ENCODE data around the gene DOCK4. TPM values are rescaled to one million over a fixed set of nuclear protein-coding genes. Genes with fewer than 3 reads are reported as not detected.

DOCK4 gene
- total and polyA plus RNA-seq, 2 of the 8 experiments (the other 6 are each of a cell fraction or from before 2014, with no cell fraction given): 5.1 to 23.6 TPM

DNA sequence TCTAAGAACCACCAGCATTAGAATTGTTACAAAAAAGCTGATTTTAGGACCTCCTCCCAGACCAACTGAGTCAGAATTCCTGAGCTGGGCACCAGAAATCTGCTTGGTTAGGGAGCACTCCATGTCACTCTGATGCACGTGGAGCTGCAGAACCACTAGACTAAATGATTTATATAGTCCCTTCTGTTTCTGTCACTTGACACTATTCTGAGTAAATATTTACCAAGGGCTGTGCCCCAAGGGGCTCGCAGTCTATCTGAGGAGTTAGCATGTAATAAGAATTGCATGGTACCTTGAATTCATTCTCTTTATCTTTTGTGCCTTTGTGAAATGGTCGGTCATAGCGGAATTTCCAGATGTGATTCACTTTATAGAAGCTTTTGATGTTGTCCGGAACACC lies 447.9 kb downstream of the DOCK4 start:
- no peak overlapping the region for H4K8ac ChIP-seq (ENCODE audit: extremely low read depth, insufficient read depth, low read length)
- peaks cover 0 to 5% (median 2%) of the 10 kb centered on the region in 4 experiments; a peak in 2 of 8 replicates for H3K36me3 ChIP-seq (ENCODE audit: control insufficient read depth in 2 of 4, insufficient read depth in 4 of 4, low read length in 3 of 4)
- FAIRE-seq: no peak
- H2AFZ ChIP-seq (ENCODE audit: low read length): no peak overlapping the region
- WGBS, 2 experiments (ENCODE audit: extremely low coverage in 1 of 2, insufficient coverage in 1 of 2, insufficient read length in 1 of 2, insufficient replicate concordance in 2 of 2, low coverage in 1 of 2, low lambda C conversion rate in 2 of 2, missing lambda C conversion rate in 1 of 2): 91% methylated on average over 5 of the region's 5 CpGs; no CpG with 5 or more reads in 1 of the 2 experiments
- CTCF ChIA-PET (ENCODE audit: partially characterized antibody): interaction anchor here (1.5 to 12.4 kb wide), 5 partner anchors 8 to 738 kb away, joined by 4 to 274 read pairs (median 5); no protein-coding TSS in a partner anchor
- no peaks in the 10 kb centered on the region for H3K9me3 ChIP-seq (ENCODE audit: insufficient read depth in 2 of 2, low read depth in 1 of 2, low read length in 1 of 2)
- H3K4me1 ChIP-seq (replicated peaks in 1 of 4; ENCODE audit: control insufficient read depth in 3 of 4, insufficient read depth in 4 of 4, low read length in 3 of 4): peaks cover 0 to 9% (median 3%) of the 10 kb centered on the region in 4 experiments; a peak in 5 of 7 replicates
- H3K4me2 ChIP-seq (ENCODE audit: insufficient read depth in 1 of 2, low read depth in 2 of 2, low read length in 2 of 2): no peak overlapping the region
- H2BK12ac ChIP-seq (ENCODE audit: low read depth, low read length): no peak overlapping the region
- H2BK120ac ChIP-seq (replicated peaks; ENCODE audit: low read depth, low read length): no peak overlapping the region
- H2AK5ac ChIP-seq (ENCODE audit: low read depth, low read length): no peak overlapping the region
- H4K91ac ChIP-seq (replicated peaks; ENCODE audit: insufficient read length, low read length): no peak overlapping the region
- POLR2A ChIA-PET (ENCODE audit: partially characterized antibody): no interaction called here
- H3K14ac ChIP-seq (ENCODE audit: insufficient read length): no peak overlapping the region
- no peak overlapping the region for H2BK5ac ChIP-seq (ENCODE audit: low read depth, low read length)
- H3K79me2 ChIP-seq (ENCODE audit: control insufficient read depth in 1 of 2, insufficient read depth in 2 of 2, low read length in 2 of 2): no peaks in the 10 kb centered on the region
- H3K4me3 ChIP-seq (ENCODE audit: extremely low read depth in 1 of 4, insufficient read depth in 2 of 4, low read depth in 3 of 4, low read length in 4 of 4): no peak overlapping the region
- H4K20me1 ChIP-seq (replicated peaks in 1 of 2; ENCODE audit: control insufficient read depth in 1 of 2, insufficient read depth in 2 of 2, low read length in 2 of 2): no peaks in the 10 kb centered on the region
- no peak overlapping the region for H3K23ac ChIP-seq (ENCODE audit: insufficient read length)
- H2BK20ac ChIP-seq (ENCODE audit: low read length): no peak overlapping the region
- no peak overlapping the region for H3K56ac ChIP-seq (replicated peaks; ENCODE audit: insufficient read length, low read depth, low read length)
- H3K27me3 ChIP-seq (replicated peaks in 1 of 4; ENCODE audit: control insufficient read depth in 3 of 4, extremely low read depth in 1 of 4, insufficient read depth in 3 of 4, low read length in 3 of 4): peaks cover 0 to 2% (median 0%) of the 10 kb centered on the region in 4 experiments; a peak in 1 of 7 replicates
- no peak overlapping the region for H3K27ac ChIP-seq (ENCODE audit: low read depth, low read length)
- no peak overlapping the region for H3K18ac ChIP-seq (ENCODE audit: extremely low read depth, low read length)
- H3K4ac ChIP-seq (replicated peaks; ENCODE audit: insufficient read length, low read depth, low read length): no peak overlapping the region
- no peaks in the 10 kb centered on the region; the same call in 1 of the 2 replicates for H3K79me1 ChIP-seq (ENCODE audit: low read depth, low read length)
- no peaks in the 10 kb centered on the region for H3K23me2 ChIP-seq (ENCODE audit: low read depth, low read length)
- no peak overlapping the region for H4K5ac ChIP-seq (ENCODE audit: insufficient read length, low read depth, low read length)
- no peak for DNase-seq (ENCODE audit: low read depth in 1 of 2, low spot score in 2 of 2)
- no peak overlapping the region for H3K9ac ChIP-seq (replicated peaks in 1 of 4; ENCODE audit: extremely low read depth in 1 of 4, low read depth in 3 of 4, low read length in 3 of 4)
- H2BK15ac ChIP-seq (ENCODE audit: low read length): no peak overlapping the region
- no peak for TF ChIP-seq RFX5 (IDR thresholded peaks at IDR 0.05; ENCODE audit: borderline replicate concordance, low read depth, low read length)
- no peak for TF ChIP-seq ASH2L (IDR thresholded peaks at IDR 0.05; ENCODE audit: low read length)
- TF ChIP-seq, protein P1, sequence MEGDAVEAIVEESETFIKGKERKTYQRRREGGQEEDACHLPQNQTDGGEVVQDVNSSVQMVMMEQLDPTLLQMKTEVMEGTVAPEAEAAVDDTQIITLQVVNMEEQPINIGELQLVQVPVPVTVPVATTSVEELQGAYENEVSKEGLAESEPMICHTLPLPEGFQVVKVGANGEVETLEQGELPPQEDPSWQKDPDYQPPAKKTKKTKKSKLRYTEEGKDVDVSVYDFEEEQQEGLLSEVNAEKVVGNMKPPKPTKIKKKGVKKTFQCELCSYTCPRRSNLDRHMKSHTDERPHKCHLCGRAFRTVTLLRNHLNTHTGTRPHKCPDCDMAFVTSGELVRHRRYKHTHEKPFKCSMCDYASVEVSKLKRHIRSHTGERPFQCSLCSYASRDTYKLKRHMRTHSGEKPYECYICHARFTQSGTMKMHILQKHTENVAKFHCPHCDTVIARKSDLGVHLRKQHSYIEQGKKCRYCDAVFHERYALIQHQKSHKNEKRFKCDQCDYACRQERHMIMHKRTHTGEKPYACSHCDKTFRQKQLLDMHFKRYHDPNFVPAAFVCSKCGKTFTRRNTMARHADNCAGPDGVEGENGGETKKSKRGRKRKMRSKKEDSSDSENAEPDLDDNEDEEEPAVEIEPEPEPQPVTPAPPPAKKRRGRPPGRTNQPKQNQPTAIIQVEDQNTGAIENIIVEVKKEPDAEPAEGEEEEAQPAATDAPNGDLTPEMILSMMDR (IDR thresholded peaks at IDR 0.05; ENCODE audit: control extremely low read depth in 1 of 3, insufficient read depth in 1 of 3, low read depth in 1 of 3, low read length in 3 of 3): no peak
- TF ChIP-seq CHD2 (IDR thresholded peaks at IDR 0.05; ENCODE audit: low read length): no peak
- TF ChIP-seq SIRT6 (IDR thresholded peaks at IDR 0.05; ENCODE audit: low read length): no peak
- no peak for TF ChIP-seq MAFK (IDR thresholded peaks at IDR 0.05; ENCODE audit: low read depth, low read length)
- no peak for TF ChIP-seq SIN3A (conservative IDR thresholded peaks at IDR 0.05 in 1 of 2, IDR thresholded peaks at IDR 0.05 in 1 of 2; ENCODE audit: low read depth in 1 of 2, low read length in 2 of 2)
- TF ChIP-seq, protein P2, sequence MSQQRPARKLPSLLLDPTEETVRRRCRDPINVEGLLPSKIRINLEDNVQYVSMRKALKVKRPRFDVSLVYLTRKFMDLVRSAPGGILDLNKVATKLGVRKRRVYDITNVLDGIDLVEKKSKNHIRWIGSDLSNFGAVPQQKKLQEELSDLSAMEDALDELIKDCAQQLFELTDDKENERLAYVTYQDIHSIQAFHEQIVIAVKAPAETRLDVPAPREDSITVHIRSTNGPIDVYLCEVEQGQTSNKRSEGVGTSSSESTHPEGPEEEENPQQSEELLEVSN (IDR thresholded peaks at IDR 0.05): no peak
- TF ChIP-seq RNF2 (IDR thresholded peaks at IDR 0.05; ENCODE audit: borderline replicate concordance, low read depth, low read length, missing control alignments, poor library complexity, severe bottlenecking): no peak
- no peak for TF ChIP-seq BCL11A (IDR thresholded peaks at IDR 0.05; ENCODE audit: low read depth in 2 of 2, low read length in 2 of 2)
- no peak for TF ChIP-seq TAF1 (IDR thresholded peaks at IDR 0.05; ENCODE audit: low read depth, low read length)

Measured in H1 (cell line).